H9 (cell line): Measurements from ENCODE around the gene PRDM1. TPM values are rescaled to one million over a fixed set of nuclear protein-coding genes. Genes with fewer than 3 reads are reported as not detected.

ENCODE experiments used
- DNase-seq: peaks from one replicate; pipeline ENCODE4 v3.0.0-alpha.2; 2017
- H2AFZ ChIP-seq: one replicate; pipeline ENCODE4 v1.6.1; 2013; ENCODE audit warnings: mild to moderate bottlenecking, low read length, control low read depth, moderate library complexity
- H2AK5ac ChIP-seq: 2 replicates; pipeline ENCODE4 v1.6.1; 2013; ENCODE audit warnings: low read length, control low read depth, mixed read lengths; ENCODE audit not compliant: insufficient read length
- H2BK120ac ChIP-seq: one replicate; pipeline ENCODE4 v1.6.1; 2013; ENCODE audit warnings: low read depth, mild to moderate bottlenecking, low read length, control low read depth, inconsistent platforms; ENCODE audit not compliant: poor library complexity, severe bottlenecking
- H2BK12ac ChIP-seq: 2 replicates; pipeline ENCODE4 v1.6.1; 2013; ENCODE audit warnings: low read length, control low read depth, mixed read lengths, low read depth; ENCODE audit not compliant: insufficient read length
- H2BK15ac ChIP-seq: 2 replicates; pipeline ENCODE4 v1.6.1; 2013; ENCODE audit warnings: low read depth, low read length, control low read depth
- H2BK20ac ChIP-seq: one replicate; pipeline ENCODE4 v1.6.1; 2013; ENCODE audit warnings: low read depth, mild to moderate bottlenecking, low read length, control low read depth, inconsistent platforms; ENCODE audit not compliant: poor library complexity, severe bottlenecking
- H2BK5ac ChIP-seq: 2 replicates; pipeline ENCODE4 v1.6.1; 2013; ENCODE audit warnings: low read length, control low read depth, mixed read lengths; ENCODE audit not compliant: insufficient read length
- H3K14ac ChIP-seq: 2 replicates; pipeline ENCODE4 v1.6.1; 2013; ENCODE audit warnings: low read length, control low read depth; ENCODE audit not compliant: insufficient read depth
- H3K18ac ChIP-seq: 2 replicates; pipeline ENCODE4 v1.6.1; 2013; ENCODE audit warnings: low read depth, mild to moderate bottlenecking, mixed read lengths, low read length, control low read depth; ENCODE audit not compliant: insufficient read length
- H3K23ac ChIP-seq: 2 replicates; pipeline ENCODE4 v1.6.1; 2013; ENCODE audit warnings: low read length, control low read depth, mixed read lengths, low read depth; ENCODE audit not compliant: insufficient read length
- H3K23me2 ChIP-seq: 2 replicates; pipeline ENCODE4 v1.6.1; 2013; ENCODE audit warnings: low read depth, mild to moderate bottlenecking, mixed read lengths, low read length, control low read depth; ENCODE audit not compliant: insufficient read length, poor library complexity, severe bottlenecking
- H3K27ac ChIP-seq: 2 replicates; pipeline ENCODE4 v1.5.1; 2013; ENCODE audit warnings: low read length, control low read depth, mixed read lengths, low read depth; ENCODE audit not compliant: insufficient read length
- H3K27me3 ChIP-seq: 2 replicates; pipeline ENCODE4 v1.6.1; 2013; ENCODE audit warnings: low read length, control low read depth, inconsistent platforms; ENCODE audit not compliant: insufficient read depth
- H3K4ac ChIP-seq: 2 replicates; pipeline ENCODE4 v1.6.1; 2013; ENCODE audit warnings: low read depth, mild to moderate bottlenecking, control low read depth, inconsistent platforms, low read length, moderate library complexity
- H3K4me1 ChIP-seq: 2 replicates; pipeline ENCODE4 v1.6.1; 2013; ENCODE audit warnings: low read length, control low read depth, inconsistent platforms; ENCODE audit not compliant: insufficient read depth
- H3K4me2 ChIP-seq: 2 replicates; pipeline ENCODE4 v1.6.1; 2013; ENCODE audit warnings: low read length, control low read depth, mixed read lengths; ENCODE audit not compliant: insufficient read length, insufficient read depth
- H3K56ac ChIP-seq: 2 replicates; pipeline ENCODE4 v1.6.1; 2013; ENCODE audit warnings: low read depth, mild to moderate bottlenecking, mixed read lengths, low read length, control low read depth; ENCODE audit not compliant: insufficient read length
- H3K79me1 ChIP-seq: 2 replicates; pipeline ENCODE4 v1.6.1; 2013; ENCODE audit warnings: low read depth, mild to moderate bottlenecking, moderate library complexity, low read length, control low read depth, inconsistent platforms; ENCODE audit not compliant: insufficient read depth, poor library complexity, severe bottlenecking
- H3K79me2 ChIP-seq: 2 replicates; pipeline ENCODE4 v1.6.1; 2013; ENCODE audit warnings: low read length, control low read depth, inconsistent platforms; ENCODE audit not compliant: insufficient read depth
- H3K9ac ChIP-seq: 2 replicates; pipeline ENCODE4 v1.6.1; 2013; ENCODE audit warnings: low read length, control low read depth, mixed read lengths; ENCODE audit not compliant: insufficient read length; ENCODE audit errors: extremely low read depth
- H3K9me3 ChIP-seq: one replicate; pipeline ENCODE4 v1.6.1; 2013; ENCODE audit warnings: low read depth, low read length, inconsistent platforms; ENCODE audit not compliant: control insufficient read depth
- H3T11ph ChIP-seq: one replicate; pipeline ENCODE4 v1.6.1; 2013; ENCODE audit warnings: mild to moderate bottlenecking, low read length, control low read depth, inconsistent platforms
- H4K20me1 ChIP-seq: one replicate; pipeline ENCODE4 v1.6.1; 2013; ENCODE audit not compliant: control insufficient read depth, insufficient read length, insufficient read depth
- H4K5ac ChIP-seq: 2 replicates; pipeline ENCODE4 v1.6.1; 2013; ENCODE audit warnings: low read depth, mild to moderate bottlenecking, mixed read lengths, low read length, control low read depth; ENCODE audit not compliant: insufficient read length
- H4K8ac ChIP-seq: replicated peaks from 2 replicates; pipeline ENCODE4 v1.6.1; 2013; ENCODE audit warnings: low read length, control low read depth, mixed read lengths, low read depth; ENCODE audit not compliant: insufficient read length
- H4K91ac ChIP-seq: 2 replicates; pipeline ENCODE4 v1.6.1; 2013; ENCODE audit warnings: low read depth, mild to moderate bottlenecking, moderate library complexity, mixed read lengths, low read length, control low read depth; ENCODE audit not compliant: insufficient read length
- H3K27ac Mint-ChIP-seq, 3 experiments: 2 replicates in 2 of 3; 3 replicates in 1 of 3; pipeline ENCODE4 v1.8.0; 2020 to 2021; ENCODE audit warnings: mixed read lengths in 3 of 3, mild to moderate bottlenecking in 1 of 3, moderate library complexity in 1 of 3
- H3K27me3 Mint-ChIP-seq: 2 replicates; pipeline ENCODE4 v1.8.0; 2021; ENCODE audit warnings: low read depth, mild to moderate bottlenecking, moderate library complexity, mixed read lengths
- H3K36me3 Mint-ChIP-seq, 3 experiments: 2 replicates in 2 of 3; 3 replicates in 1 of 3; pipeline ENCODE4 v1.8.0; 2020 to 2021; ENCODE audit warnings: low read depth in 3 of 3, mixed read lengths in 3 of 3; ENCODE audit not compliant: insufficient read depth in 1 of 3
- H3K4me1 Mint-ChIP-seq, 2 experiments: 2 replicates each; pipeline ENCODE4 v1.8.0; 2020; ENCODE audit warnings: mixed read lengths in 2 of 2
- H3K4me3 Mint-ChIP-seq, 2 experiments: 2 replicates in 1 of 2; 3 replicates in 1 of 2; pipeline ENCODE4 v1.8.0; 2020 to 2021; ENCODE audit warnings: mild to moderate bottlenecking in 2 of 2, mixed read lengths in 2 of 2, moderate library complexity in 1 of 2
- H3K9me3 Mint-ChIP-seq, 2 experiments: 2 replicates in 1 of 2; 3 replicates in 1 of 2; pipeline ENCODE4 v1.8.0; 2020; ENCODE audit warnings: mild to moderate bottlenecking in 2 of 2, mixed read lengths in 2 of 2, moderate library complexity in 1 of 2
- CTCF ChIP-seq: fragments of 200-600 bp; sonication (generic); conservative IDR thresholded peaks from 3 replicates; pipeline ENCODE4 v1.8.0; 2021; ENCODE audit warnings: antibody characterized with exemption, mild to moderate bottlenecking
- WGBS: extraction: QIAGEN DNeasy Blood & Tissue Kit; methylation state at CpG from one replicate; pipeline ENCODE4 v1.1.7; 2013; ENCODE audit warnings: missing lambda C conversion rate, low lambda C conversion rate, mixed read lengths; ENCODE audit not compliant: insufficient read length; ENCODE audit errors: extremely low coverage; 5-methylcytosine and 5-hydroxymethylcytosine counted together
- total RNA-seq: library from RNA; stranded (reverse); gene quantifications from 2 replicates; pipeline ENCODE4 v1.2.1, GENCODE V29; 2021

Gene PRDM1
- total RNA-seq, 1 experiment from 2014 or later, result 2.9 TPM

- Histone ChIP-seq H2BK15ac (no peak overlapping the region), H2AK5ac (no peak overlapping the region), H4K8ac (no peak overlapping the region), H3K14ac (no peak overlapping the region), H4K5ac (no peak overlapping the region), H3K4me1 (no peaks in the 10 kb centered on the region), H3K79me2 (no peaks in the 10 kb centered on the region), H3K27me3 (no peaks in the 10 kb centered on the region; the same call in 1 of the 2 replicates), H2BK120ac (no peak overlapping the region), H3K23me2 (no peaks in the 10 kb centered on the region), H3K56ac (no peak overlapping the region), H3K9me3 (no peaks in the 10 kb centered on the region), H4K20me1 (no peaks in the 10 kb centered on the region), H3K9ac (no peak overlapping the region), H2BK5ac (no peak overlapping the region), H3K79me1 (no peaks in the 10 kb centered on the region), H2BK12ac (no peak overlapping the region), H3T11ph (no peak overlapping the region), H3K23ac (no peak overlapping the region), H3K27ac (no peak overlapping the region), H4K91ac (no peak overlapping the region), H3K4me2 (no peak overlapping the region), H2AFZ (no peak overlapping the region), H2BK20ac (no peak overlapping the region), H3K4ac (no peak overlapping the region), H3K18ac (no peak overlapping the region)
- Mint-ChIP-seq H3K36me3 (no peaks in the 10 kb centered on the region), H3K4me3 (no peak overlapping the region), H3K4me1 (peaks cover 13 to 18% of the 10 kb centered on the region in 2 experiments), H3K9me3 (no peaks in the 10 kb centered on the region), H3K27me3 (peaks cover 27% of the 10 kb centered on the region), H3K27ac (no peak overlapping the region)
- no peak for TF ChIP-seq CTCF
- DNase-seq, result no peak
- WGBS, result no CpG with 5 or more reads among the region's 10 CpGs
These were observed 39.9 kb upstream of the PRDM1 start for GRCh38 chr6:106046116-106046853.
